KMS-11 (cell line): Measurements from ENCODE around the gene CBY2.

ENCODE experiments used
- H2AFZ ChIP-seq: fragments of 200-600 bp; sonication (generic); 2 replicates; pipeline ENCODE4 v1.6.1; 2016; ENCODE audit warnings: antibody characterized with exemption, mixed run types, low read depth
- H3K27ac ChIP-seq: fragments of 200-600 bp; sonication (generic); 2 replicates; pipeline ENCODE4 v1.6.1; 2016; ENCODE audit warnings: mild to moderate bottlenecking, mixed run types
- H3K27me3 ChIP-seq: fragments of 200-600 bp; sonication (generic); 2 replicates; pipeline ENCODE4 v1.6.1; 2017; ENCODE audit warnings: mild to moderate bottlenecking, low read depth, mixed run types, moderate library complexity; ENCODE audit not compliant: insufficient read depth
- H3K36me3 ChIP-seq: fragments of 200-600 bp; sonication (generic); 2 replicates; pipeline ENCODE4 v1.6.1; 2017; ENCODE audit warnings: mild to moderate bottlenecking, mixed run types; ENCODE audit not compliant: insufficient read depth
- H3K4me1 ChIP-seq: fragments of 200-600 bp; sonication (generic); 2 replicates; pipeline ENCODE4 v1.6.1; 2016; ENCODE audit warnings: mild to moderate bottlenecking, low read depth, mixed run types; ENCODE audit not compliant: poor library complexity, severe bottlenecking
- H3K4me2 ChIP-seq: fragments of 200-600 bp; sonication (generic); 2 replicates; pipeline ENCODE4 v1.7.0; 2016; ENCODE audit warnings: mild to moderate bottlenecking, mixed run types
- H3K4me3 ChIP-seq: fragments of 200-600 bp; sonication (generic); IDR thresholded peaks from 2 replicates; pipeline ENCODE4 v1.6.1; 2017; ENCODE audit warnings: low read depth, low read length, mixed read lengths; ENCODE audit not compliant: insufficient read depth
- H3K79me2 ChIP-seq: fragments of 200-600 bp; sonication (generic); 2 replicates; pipeline ENCODE4 v1.6.1; 2016; ENCODE audit warnings: low read depth, mixed run types; ENCODE audit not compliant: insufficient read depth
- H3K9ac ChIP-seq: fragments of 200-600 bp; sonication (generic); 2 replicates; pipeline ENCODE4 v1.6.1; 2016; ENCODE audit warnings: mild to moderate bottlenecking, mixed run types
- H4K20me1 ChIP-seq: fragments of 200-600 bp; sonication (generic); 2 replicates; pipeline ENCODE4 v1.6.1; 2016; ENCODE audit warnings: mild to moderate bottlenecking, mixed run types; ENCODE audit not compliant: insufficient read depth
- TF ChIP-seq, protein P1 (sequence below): fragments of 200-600 bp; sonication (generic); conservative IDR thresholded peaks from 2 replicates; pipeline ENCODE4 v1.6.1; 2017; ENCODE audit warnings: low read depth, mild to moderate bottlenecking, antibody characterized with exemption, low read length, moderate library complexity, mixed read lengths

Gene CBY2

DNA sequence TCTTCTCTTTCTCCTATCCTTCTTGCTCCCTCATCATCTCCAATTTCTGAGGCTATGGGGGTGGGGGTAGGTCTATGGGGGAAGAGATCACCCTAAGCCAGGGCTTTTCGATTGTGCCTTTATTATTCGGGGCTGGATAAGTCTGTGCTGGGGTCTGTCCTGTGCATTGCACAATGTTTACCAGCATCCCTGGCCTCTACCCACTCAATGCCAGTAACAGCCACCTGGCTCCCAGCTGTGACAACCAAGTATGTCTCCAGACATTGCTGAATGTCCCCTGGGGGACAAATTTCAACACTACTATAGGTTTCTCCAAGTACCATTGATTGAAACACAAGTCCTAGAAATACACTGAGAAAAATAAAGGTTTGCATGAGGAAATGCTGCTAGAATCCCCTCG lies 13.2 kb downstream of the CBY2 start:
- no peak overlapping the region for H3K4me3 ChIP-seq
- H3K27ac ChIP-seq, result no peak overlapping the region
- H3K9ac ChIP-seq, result no peak overlapping the region
- no peaks in the 10 kb centered on the region for H4K20me1 ChIP-seq
- H2AFZ ChIP-seq, result no peak overlapping the region
- no peaks in the 10 kb centered on the region for H3K36me3 ChIP-seq
- no peaks in the 10 kb centered on the region for H3K27me3 ChIP-seq
- H3K4me2 ChIP-seq, result no peak overlapping the region
- TF ChIP-seq, protein P1, sequence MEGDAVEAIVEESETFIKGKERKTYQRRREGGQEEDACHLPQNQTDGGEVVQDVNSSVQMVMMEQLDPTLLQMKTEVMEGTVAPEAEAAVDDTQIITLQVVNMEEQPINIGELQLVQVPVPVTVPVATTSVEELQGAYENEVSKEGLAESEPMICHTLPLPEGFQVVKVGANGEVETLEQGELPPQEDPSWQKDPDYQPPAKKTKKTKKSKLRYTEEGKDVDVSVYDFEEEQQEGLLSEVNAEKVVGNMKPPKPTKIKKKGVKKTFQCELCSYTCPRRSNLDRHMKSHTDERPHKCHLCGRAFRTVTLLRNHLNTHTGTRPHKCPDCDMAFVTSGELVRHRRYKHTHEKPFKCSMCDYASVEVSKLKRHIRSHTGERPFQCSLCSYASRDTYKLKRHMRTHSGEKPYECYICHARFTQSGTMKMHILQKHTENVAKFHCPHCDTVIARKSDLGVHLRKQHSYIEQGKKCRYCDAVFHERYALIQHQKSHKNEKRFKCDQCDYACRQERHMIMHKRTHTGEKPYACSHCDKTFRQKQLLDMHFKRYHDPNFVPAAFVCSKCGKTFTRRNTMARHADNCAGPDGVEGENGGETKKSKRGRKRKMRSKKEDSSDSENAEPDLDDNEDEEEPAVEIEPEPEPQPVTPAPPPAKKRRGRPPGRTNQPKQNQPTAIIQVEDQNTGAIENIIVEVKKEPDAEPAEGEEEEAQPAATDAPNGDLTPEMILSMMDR, result no peak
- peaks cover 4% of the 10 kb centered on the region for H3K4me1 ChIP-seq
- no peaks in the 10 kb centered on the region for H3K79me2 ChIP-seq

DNA sequence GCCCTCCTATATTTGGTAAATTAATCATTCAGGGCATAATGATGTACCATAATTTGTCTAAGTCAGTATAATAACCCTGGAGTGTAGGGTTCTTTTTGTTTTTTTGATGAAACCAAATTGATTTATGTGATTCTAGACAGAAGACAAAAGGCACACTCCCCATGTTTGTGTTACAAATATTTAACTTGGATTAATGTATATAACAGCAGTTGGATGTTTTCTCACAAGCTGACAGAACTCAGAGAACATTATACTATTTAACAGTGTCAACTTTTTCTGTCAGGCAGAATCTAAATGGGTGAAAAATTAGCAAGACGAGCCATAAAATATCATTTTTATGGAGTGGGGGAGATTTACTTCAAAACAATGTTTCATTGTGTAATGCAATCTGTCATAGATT lies 15.2 kb downstream of the CBY2 start:
- no peak overlapping the region for H3K27ac ChIP-seq
- peak overlapping the region; percentile 12; the same call in 1 of the 2 replicates for H2AFZ ChIP-seq
- no peak overlapping the region for H3K4me3 ChIP-seq
- no peak overlapping the region for H3K9ac ChIP-seq
- no peaks in the 10 kb centered on the region for H3K36me3 ChIP-seq
- no peaks in the 10 kb centered on the region for H4K20me1 ChIP-seq
- TF ChIP-seq, protein P1, result no peak
- no peaks in the 10 kb centered on the region for H3K79me2 ChIP-seq
- peaks cover 4% of the 10 kb centered on the region for H3K4me1 ChIP-seq
- no peaks in the 10 kb centered on the region for H3K27me3 ChIP-seq
- no peak overlapping the region for H3K4me2 ChIP-seq

DNA sequence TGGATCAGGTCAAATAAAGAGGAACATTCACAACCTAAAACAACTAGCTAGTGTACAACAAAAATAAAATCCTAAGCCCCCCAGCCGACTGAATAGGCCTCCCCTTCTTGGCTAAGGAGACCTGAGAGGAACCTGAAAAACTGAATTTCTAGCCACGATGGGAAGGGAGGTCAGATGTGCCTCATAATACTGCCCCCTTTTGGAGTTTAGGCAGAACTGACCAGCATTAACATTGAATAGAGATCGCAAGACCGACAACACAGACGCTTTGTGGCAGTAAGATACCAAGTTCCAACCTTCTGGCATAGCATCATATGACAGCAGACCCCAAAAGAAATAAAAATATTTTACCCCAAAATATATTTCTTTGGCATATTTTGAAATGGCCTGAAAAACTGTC lies 15.9 kb downstream of the CBY2 start:
- Histone ChIP-seq H2AFZ (peak overlapping the region; percentile 12; the same call in 1 of the 2 replicates), H3K4me1 (peaks cover 4% of the 10 kb centered on the region), H3K4me3 (no peak overlapping the region), H3K79me2 (no peaks in the 10 kb centered on the region), H3K27me3 (no peaks in the 10 kb centered on the region), H3K9ac (no peak overlapping the region), H3K27ac (no peak overlapping the region), H3K4me2 (no peak overlapping the region), H4K20me1 (no peaks in the 10 kb centered on the region), H3K36me3 (no peaks in the 10 kb centered on the region)
- TF ChIP-seq, protein P1, result peak; percentile 68

DNA sequence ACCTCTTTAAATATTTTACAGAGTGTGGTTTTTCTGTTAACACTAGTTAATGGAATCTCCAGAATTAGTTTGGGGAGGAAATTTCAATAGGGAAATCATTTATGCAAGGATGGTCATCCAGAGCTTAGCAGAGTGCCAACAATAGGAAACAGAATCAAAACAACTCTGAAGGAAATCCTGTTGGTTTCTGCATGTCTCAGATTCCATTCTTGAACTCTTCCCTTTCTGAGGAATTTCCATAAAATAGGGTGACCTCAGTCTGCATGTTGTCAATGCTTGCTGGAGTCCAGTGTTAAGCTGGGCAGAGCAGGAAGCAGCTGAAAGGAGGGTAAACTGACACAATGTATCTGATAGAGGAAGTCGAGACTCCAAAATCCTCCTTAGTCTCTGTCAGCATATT lies 16.9 kb downstream of the CBY2 start:
- TF ChIP-seq, protein P1, result no peak
- Histone ChIP-seq H3K36me3 (no peaks in the 10 kb centered on the region), H3K27me3 (no peaks in the 10 kb centered on the region), H3K79me2 (no peaks in the 10 kb centered on the region), H3K4me1 (peaks cover 4% of the 10 kb centered on the region), H3K4me2 (no peak overlapping the region), H2AFZ (no peak overlapping the region), H4K20me1 (no peaks in the 10 kb centered on the region), H3K27ac (no peak overlapping the region), H3K4me3 (no peak overlapping the region), H3K9ac (no peak overlapping the region)
